ENCODE results near the gene ZC3H12C.

DNA sequence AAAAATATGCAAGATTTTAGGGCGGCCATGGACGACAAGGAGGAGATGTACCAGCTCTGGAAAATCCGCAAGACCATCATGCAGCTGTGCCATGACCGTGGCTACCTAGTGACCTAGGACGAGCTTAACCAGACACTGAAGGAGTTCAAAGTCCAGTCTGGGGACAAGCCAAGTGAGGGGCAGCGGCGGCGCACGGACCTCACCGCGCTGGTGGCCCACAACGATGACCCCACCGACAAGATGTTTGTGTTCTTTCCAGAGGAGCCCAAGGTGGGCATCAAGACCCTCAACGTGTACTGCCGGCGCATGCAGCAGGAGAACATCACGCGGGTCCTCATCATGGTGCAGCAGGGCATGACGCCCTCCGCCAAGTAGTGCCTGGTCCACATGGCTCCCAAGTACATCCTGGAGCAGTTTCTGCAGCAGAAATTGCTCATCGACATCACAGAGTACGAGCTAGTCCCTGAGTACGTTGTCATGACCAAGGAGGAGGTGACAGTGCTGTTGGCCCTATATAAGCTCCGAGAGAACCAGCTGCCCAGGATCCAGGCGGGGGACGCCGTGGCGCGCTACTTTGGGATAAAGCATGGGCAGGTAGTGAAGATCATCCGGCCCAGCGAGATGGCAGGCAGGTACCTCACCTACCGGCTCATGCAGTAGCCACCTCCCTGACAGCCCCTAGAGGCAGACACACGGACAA, 43.5 kb upstream of the ZC3H12C start:
- TF ChIP-seq, protein P1, sequence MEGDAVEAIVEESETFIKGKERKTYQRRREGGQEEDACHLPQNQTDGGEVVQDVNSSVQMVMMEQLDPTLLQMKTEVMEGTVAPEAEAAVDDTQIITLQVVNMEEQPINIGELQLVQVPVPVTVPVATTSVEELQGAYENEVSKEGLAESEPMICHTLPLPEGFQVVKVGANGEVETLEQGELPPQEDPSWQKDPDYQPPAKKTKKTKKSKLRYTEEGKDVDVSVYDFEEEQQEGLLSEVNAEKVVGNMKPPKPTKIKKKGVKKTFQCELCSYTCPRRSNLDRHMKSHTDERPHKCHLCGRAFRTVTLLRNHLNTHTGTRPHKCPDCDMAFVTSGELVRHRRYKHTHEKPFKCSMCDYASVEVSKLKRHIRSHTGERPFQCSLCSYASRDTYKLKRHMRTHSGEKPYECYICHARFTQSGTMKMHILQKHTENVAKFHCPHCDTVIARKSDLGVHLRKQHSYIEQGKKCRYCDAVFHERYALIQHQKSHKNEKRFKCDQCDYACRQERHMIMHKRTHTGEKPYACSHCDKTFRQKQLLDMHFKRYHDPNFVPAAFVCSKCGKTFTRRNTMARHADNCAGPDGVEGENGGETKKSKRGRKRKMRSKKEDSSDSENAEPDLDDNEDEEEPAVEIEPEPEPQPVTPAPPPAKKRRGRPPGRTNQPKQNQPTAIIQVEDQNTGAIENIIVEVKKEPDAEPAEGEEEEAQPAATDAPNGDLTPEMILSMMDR (IDR thresholded peaks at IDR 0.05): no peak
- TF ChIP-seq POLR2A (IDR thresholded peaks at IDR 0.05): no peak
